ENCODE data around the gene GNAI3.

The GNAI3 gene

GRCh38 chr1:109527098-109527811 lies 21.2 kb upstream of the GNAI3 start:
- DNase-seq (ENCODE audit: low read depth): no peak
- TF ChIP-seq CTCF (IDR thresholded peaks at IDR 0.05; ENCODE audit: control insufficient read depth, extremely low read depth, insufficient read depth): no peak
- no peak overlapping the region for H3K4me3 ChIP-seq (ENCODE audit: low read depth, low read length)

- TF ChIP-seq CTCF (IDR thresholded peaks at IDR 0.05; ENCODE audit: control insufficient read depth, extremely low read depth, insufficient read depth): no peak
- no peak overlapping the region for H3K4me3 ChIP-seq (ENCODE audit: low read depth, low read length)
- no peak for DNase-seq (ENCODE audit: low read depth)
These were observed 20.3 kb upstream of the GNAI3 start for GRCh38 chr1:109527846-109528695.

- TF ChIP-seq CTCF (IDR thresholded peaks at IDR 0.05; ENCODE audit: control insufficient read depth, extremely low read depth, insufficient read depth): no peak
- H3K4me3 ChIP-seq (ENCODE audit: low read depth, low read length): no peak overlapping the region
- DNase-seq (ENCODE audit: low read depth): no peak
These were observed 19.7 kb upstream of the GNAI3 start for GRCh38 chr1:109528712-109529111.

GRCh38 chr1:109529881-109530456 lies 18.4 kb upstream of the GNAI3 start:
- DNase-seq (ENCODE audit: low read depth): no peak
- TF ChIP-seq CTCF (IDR thresholded peaks at IDR 0.05; ENCODE audit: control insufficient read depth, extremely low read depth, insufficient read depth): no peak
- no peak overlapping the region for H3K4me3 ChIP-seq (ENCODE audit: low read depth, low read length)

GRCh38 chr1:109530457-109531087 lies 17.8 kb upstream of the GNAI3 start:
- H3K4me3 ChIP-seq (ENCODE audit: low read depth, low read length): no peak overlapping the region
- no peak for TF ChIP-seq CTCF (IDR thresholded peaks at IDR 0.05; ENCODE audit: control insufficient read depth, extremely low read depth, insufficient read depth)
- DNase-seq (ENCODE audit: low read depth): no peak

- H3K4me3 ChIP-seq (ENCODE audit: low read depth, low read length): no peak overlapping the region
- no peak for DNase-seq (ENCODE audit: low read depth)
- no peak for TF ChIP-seq CTCF (IDR thresholded peaks at IDR 0.05; ENCODE audit: control insufficient read depth, extremely low read depth, insufficient read depth)
These were observed 17.0 kb upstream of the GNAI3 start for GRCh38 chr1:109531380-109531779.

All from LNCaP clone FGC (cell line).